ENCODE data around the gene SNRPB2. TPM values are rescaled to one million over a fixed set of nuclear protein-coding genes. Genes with fewer than 3 reads are reported as not detected.

Gene SNRPB2
- total RNA-seq, 4 donors from 2014 or later, result 18.0 to 42.0 (median 26.4) TPM

DNA sequence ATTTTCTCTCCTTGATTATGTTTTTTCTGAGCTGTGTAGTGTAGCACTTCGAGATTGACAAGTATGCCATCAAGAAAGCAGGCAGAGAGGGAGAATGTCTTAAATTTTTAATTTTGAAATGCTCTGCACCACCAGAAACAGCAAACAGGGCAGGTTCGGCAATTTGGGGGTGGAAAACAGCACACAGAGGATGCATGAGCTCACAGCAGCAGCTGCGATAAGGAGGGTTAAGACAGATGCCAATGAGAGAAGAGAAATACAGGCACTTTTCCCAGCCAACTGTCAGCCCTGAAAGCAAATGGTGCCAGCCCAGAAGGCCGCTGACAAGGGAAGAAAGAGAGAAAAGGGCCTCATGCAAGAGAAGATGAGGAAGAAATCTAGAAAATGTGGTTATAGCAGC is 15.1 kb upstream of the SNRPB2 start:
- Histone ChIP-seq H3K4me1 (no peaks in the 10 kb centered on the region), H3K27me3 (peaks cover 0 to 34% (median 0%) of the 10 kb centered on the region in 4 donors), H3K36me3 (no peaks in the 10 kb centered on the region), H3K4me3 (no peak overlapping the region), H3K27ac (no peak overlapping the region), H3K9me3 (no peaks in the 10 kb centered on the region)
- 59 to 61% methylated on average over 4 of the region's 4 CpGs for WGBS, 2 donors
- intact Hi-C loops (cut with DNase I), result no loop called here
- TF ChIP-seq, protein P1, sequence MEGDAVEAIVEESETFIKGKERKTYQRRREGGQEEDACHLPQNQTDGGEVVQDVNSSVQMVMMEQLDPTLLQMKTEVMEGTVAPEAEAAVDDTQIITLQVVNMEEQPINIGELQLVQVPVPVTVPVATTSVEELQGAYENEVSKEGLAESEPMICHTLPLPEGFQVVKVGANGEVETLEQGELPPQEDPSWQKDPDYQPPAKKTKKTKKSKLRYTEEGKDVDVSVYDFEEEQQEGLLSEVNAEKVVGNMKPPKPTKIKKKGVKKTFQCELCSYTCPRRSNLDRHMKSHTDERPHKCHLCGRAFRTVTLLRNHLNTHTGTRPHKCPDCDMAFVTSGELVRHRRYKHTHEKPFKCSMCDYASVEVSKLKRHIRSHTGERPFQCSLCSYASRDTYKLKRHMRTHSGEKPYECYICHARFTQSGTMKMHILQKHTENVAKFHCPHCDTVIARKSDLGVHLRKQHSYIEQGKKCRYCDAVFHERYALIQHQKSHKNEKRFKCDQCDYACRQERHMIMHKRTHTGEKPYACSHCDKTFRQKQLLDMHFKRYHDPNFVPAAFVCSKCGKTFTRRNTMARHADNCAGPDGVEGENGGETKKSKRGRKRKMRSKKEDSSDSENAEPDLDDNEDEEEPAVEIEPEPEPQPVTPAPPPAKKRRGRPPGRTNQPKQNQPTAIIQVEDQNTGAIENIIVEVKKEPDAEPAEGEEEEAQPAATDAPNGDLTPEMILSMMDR (IDR thresholded peaks at IDR 0.05), result no peak
- DNase-seq, result no peak

DNA sequence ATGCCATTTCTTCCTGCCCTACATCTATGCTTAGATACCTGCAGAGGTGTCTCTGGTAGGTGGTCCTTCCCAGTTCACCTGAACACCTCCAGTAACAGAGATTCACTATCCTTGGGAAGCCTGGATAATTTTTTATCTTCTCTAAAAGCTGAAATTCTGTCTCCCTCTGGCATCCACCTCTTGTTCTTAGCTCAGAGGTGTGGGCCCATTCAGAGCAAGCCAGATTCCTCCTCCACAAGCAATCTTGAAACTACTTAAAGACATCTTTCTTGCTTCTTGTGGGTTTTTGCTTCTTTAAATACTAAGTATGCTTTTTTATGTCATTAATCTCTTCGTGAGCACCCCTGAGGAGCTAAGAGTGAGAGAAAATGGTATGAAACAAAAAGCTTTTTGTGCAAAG is 10.4 kb upstream of the SNRPB2 start:
- Histone ChIP-seq H3K4me3 (no peak overlapping the region), H3K36me3 (no peaks in the 10 kb centered on the region), H3K4me1 (no peaks in the 10 kb centered on the region), H3K9me3 (no peaks in the 10 kb centered on the region), H3K27me3 (peaks cover 0 to 67% (median 0%) of the 10 kb centered on the region in 4 donors), H3K27ac (no peak overlapping the region)
- no peak for TF ChIP-seq POLR2A (IDR thresholded peaks at IDR 0.05)
- TF ChIP-seq, protein P1 (IDR thresholded peaks at IDR 0.05), result no peak
- no peak for DNase-seq
- intact Hi-C loops (cut with DNase I), result no loop called here
- 33 to 73% methylated on average over 1 of the region's 1 CpG for WGBS, 2 donors

DNA sequence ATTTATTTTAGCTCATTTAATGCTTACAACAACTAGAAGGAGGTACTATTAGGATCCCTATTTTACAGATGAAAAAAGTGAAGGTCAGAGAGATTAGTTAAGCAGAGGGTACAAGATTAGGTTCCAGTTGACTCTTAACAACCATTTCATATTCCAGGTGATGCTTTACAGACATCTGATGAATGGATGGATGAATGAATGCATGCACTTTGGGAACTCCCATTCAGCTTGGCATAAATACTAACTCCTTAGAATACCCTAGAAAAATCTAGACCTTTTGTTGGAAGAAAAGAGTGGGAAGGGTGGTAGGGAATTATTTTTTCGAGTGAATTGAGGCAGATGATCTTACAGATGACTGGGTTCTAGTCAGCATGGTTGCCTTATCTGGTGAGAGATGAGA is 746 bp upstream of the SNRPB2 start:
- DNase-seq, result no peak
- peak overlapping the region in 3 of 4 donors; percentile 78 to 91 (median 82) for H3K4me3 ChIP-seq
- intact Hi-C loops (cut with DNase I), result no loop called here
- H3K36me3 ChIP-seq, result peaks cover 0 to 24% (median 0%) of the 10 kb centered on the region in 3 donors
- 88 to 100% methylated on average over 1 of the region's 1 CpG for WGBS, 2 donors
- peaks cover 0 to 49% (median 0%) of the 10 kb centered on the region in 4 donors for H3K27me3 ChIP-seq
- no peak for TF ChIP-seq POLR2A (IDR thresholded peaks at IDR 0.05)
- TF ChIP-seq, protein P1 (IDR thresholded peaks at IDR 0.05), result no peak
- peak overlapping the region in 1 of 4 donors; percentile 87 for H3K27ac ChIP-seq
- H3K9me3 ChIP-seq, result no peaks in the 10 kb centered on the region
- peaks cover 0 to 28% (median 8%) of the 10 kb centered on the region in 3 donors for H3K4me1 ChIP-seq

DNA sequence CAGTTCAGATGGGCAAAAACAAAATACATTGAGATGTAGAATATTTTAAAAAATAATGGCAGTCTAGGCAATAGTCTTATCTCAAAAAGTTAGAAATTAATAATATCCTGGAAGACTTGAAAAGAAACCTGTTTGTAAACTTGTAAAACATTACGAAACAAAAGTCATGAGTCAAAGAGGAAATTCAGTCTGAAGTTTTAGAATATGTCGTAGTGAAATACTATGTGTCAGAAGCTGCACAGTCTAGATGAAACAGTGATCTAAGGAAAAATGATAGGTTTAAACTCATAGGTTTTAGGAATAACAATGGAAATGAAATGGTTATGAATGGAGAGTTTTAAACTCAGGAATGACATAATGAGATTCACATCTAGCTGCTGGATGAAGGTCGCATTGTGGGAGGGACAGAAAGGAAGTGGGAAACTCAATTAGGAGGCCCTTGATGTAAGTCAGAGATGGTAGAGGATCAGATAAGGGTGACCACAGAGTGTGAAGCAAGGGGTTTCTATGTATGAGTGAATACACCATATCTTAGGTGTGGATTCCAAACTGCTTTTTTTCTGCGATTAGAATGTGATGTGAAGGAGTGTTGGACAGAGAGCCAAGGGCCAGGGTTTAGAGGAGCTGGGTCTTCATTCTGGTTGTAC is 2.8 kb downstream of the SNRPB2 start:
- peaks cover 0 to 28% (median 8%) of the 10 kb centered on the region in 3 donors for H3K4me1 ChIP-seq
- intact Hi-C loops (cut with DNase I), result no loop called here
- peaks cover 0 to 60% (median 8%) of the 10 kb centered on the region in 3 donors for H3K36me3 ChIP-seq
- no peak for DNase-seq
- H3K4me3 ChIP-seq, result no peak overlapping the region
- no peak overlapping the region for H3K27ac ChIP-seq
- H3K27me3 ChIP-seq, result peaks cover 0 to 13% (median 0%) of the 10 kb centered on the region in 4 donors
- TF ChIP-seq, protein P1 (IDR thresholded peaks at IDR 0.05), result no peak
- no peak for TF ChIP-seq POLR2A (IDR thresholded peaks at IDR 0.05)
- 63 to 66% methylated on average over 4 of the region's 4 CpGs for WGBS, 2 donors
- no peaks in the 10 kb centered on the region for H3K9me3 ChIP-seq

DNA sequence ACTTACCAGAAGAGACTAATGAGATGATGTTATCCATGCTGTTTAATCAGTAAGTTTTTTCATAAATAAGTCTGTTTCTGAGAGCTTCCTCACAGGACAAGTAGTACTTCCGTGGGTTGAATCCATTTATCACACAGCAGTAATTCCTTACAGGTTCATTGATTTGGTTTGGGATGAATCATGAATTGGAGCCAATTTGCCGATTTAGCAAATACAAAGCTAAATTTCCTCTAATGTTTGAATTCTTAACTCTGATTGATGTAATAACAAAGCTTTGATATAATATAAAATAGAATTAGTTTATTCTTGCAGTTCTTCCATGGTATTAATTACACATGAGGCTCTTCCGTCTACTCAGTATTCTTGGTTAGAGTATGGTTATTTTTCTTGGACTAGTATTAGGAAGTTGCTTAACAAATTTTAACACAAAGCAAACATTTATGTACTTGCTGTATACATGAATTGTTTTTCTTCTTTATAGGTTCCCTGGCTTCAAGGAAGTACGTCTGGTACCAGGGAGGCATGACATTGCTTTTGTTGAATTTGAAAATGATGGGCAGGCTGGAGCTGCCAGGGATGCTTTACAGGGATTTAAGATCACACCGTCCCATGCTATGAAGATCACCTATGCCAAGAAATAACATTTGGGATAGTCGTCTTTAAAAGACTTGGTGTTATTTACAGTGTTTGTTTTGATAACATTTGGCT is 10.7 kb downstream of the SNRPB2 start:
- intact Hi-C loops (cut with DNase I), result no loop called here
- no peak for DNase-seq
- no peak overlapping the region for H3K27ac ChIP-seq
- peaks cover 0 to 73% (median 7%) of the 10 kb centered on the region in 3 donors for H3K36me3 ChIP-seq
- TF ChIP-seq, protein P1 (IDR thresholded peaks at IDR 0.05), result no peak
- no peak for TF ChIP-seq POLR2A (IDR thresholded peaks at IDR 0.05)
- H3K27me3 ChIP-seq, result no peaks in the 10 kb centered on the region
- no peaks in the 10 kb centered on the region for H3K4me1 ChIP-seq
- 81 to 85% methylated on average over 6 of the region's 6 CpGs for WGBS, 2 donors
- H3K4me3 ChIP-seq, result no peak overlapping the region
- H3K9me3 ChIP-seq, result no peaks in the 10 kb centered on the region
